Smooth muscle cell (in vitro differentiated cells): ENCODE measurements around the gene CDK17. TPM values are rescaled to one million over a fixed set of nuclear protein-coding genes. Genes with fewer than 3 reads are reported as not detected.

Experiments used
- DNase-seq: peaks from one replicate; lab custom pipeline; 2025; ENCODE audit not compliant: unreplicated experiment; lab: John Stamatoyannopoulos, UW
- H2AFZ ChIP-seq: fragments of 200-600 bp; sonication (generic); 2 replicates; pipeline ENCODE4 v1.6.0; 2016; ENCODE audit warnings: antibody characterized with exemption, low read depth, mild to moderate bottlenecking
- H3F3A ChIP-seq: fragments of 200-600 bp; sonication (generic); 2 replicates; pipeline ENCODE4 v1.6.0; 2017; ENCODE audit warnings: antibody characterized with exemption, low read depth
- H3K27ac ChIP-seq: fragments of 200-600 bp; sonication (generic); 2 replicates; pipeline ENCODE4 v1.5.1; 2016; ENCODE audit warnings: low read depth, mild to moderate bottlenecking
- H3K27me3 ChIP-seq: fragments of 200-600 bp; sonication (generic); 2 replicates; pipeline ENCODE4 v1.6.1; 2016; ENCODE audit warnings: low read depth, mild to moderate bottlenecking
- H3K36me3 ChIP-seq: fragments of 200-600 bp; sonication (generic); 2 replicates; pipeline ENCODE4 v1.5.1; 2016; ENCODE audit warnings: low read depth
- H3K4me1 ChIP-seq: fragments of 200-600 bp; sonication (generic); 2 replicates; pipeline ENCODE4 v1.5.1; 2016; ENCODE audit warnings: low read depth
- H3K4me2 ChIP-seq: fragments of 200-600 bp; sonication (generic); 2 replicates; pipeline ENCODE4 v1.6.0; 2016; ENCODE audit warnings: mild to moderate bottlenecking
- H3K4me3 ChIP-seq: fragments of 200-600 bp; sonication (generic); 2 replicates; pipeline ENCODE4 v1.5.1; 2016; ENCODE audit warnings: mild to moderate bottlenecking
- H3K79me2 ChIP-seq: fragments of 200-600 bp; sonication (generic); 2 replicates; pipeline ENCODE4 v1.6.0; 2016; ENCODE audit warnings: low read depth, mild to moderate bottlenecking
- H3K9ac ChIP-seq: fragments of 200-600 bp; sonication (generic); 2 replicates; pipeline ENCODE4 v1.6.0; 2016; ENCODE audit warnings: low read depth
- H3K9me3 ChIP-seq: fragments of 200-600 bp; sonication (generic); replicated peaks from 2 replicates; pipeline ENCODE4 v1.5.1; 2016; ENCODE audit warnings: low read depth
- H4K20me1 ChIP-seq: fragments of 200-600 bp; sonication (generic); 2 replicates; pipeline ENCODE4 v1.6.0; 2016; ENCODE audit warnings: low read depth
- WGBS: methylation state at CpG from one replicate; pipeline ENCODE4 v1.1.7; 2016; ENCODE audit warnings: low lambda C conversion rate; 5-methylcytosine and 5-hydroxymethylcytosine counted together
- polyA plus RNA-seq: library from polyadenylated mRNA; unstranded; fragments of >200 nt; fragmentation: Nextera tagmentation; extraction: Ambion mirVana; gene quantifications from 2 replicates; pipeline ENCODE4 v1.2.1, GENCODE V29; 2016
- total RNA-seq: library from RNA; depleted of rRNA; stranded (reverse); fragments of >200 nt; gene quantifications from 2 replicates; pipeline ENCODE4 v1.2.3, GENCODE V29; 2014
- TF ChIP-seq, protein P1 (sequence below): fragments of 200-600 bp; sonication (generic); IDR thresholded peaks from 2 replicates; pipeline ENCODE4 v1.5.1; 2017; ENCODE audit warnings: borderline replicate concordance, mild to moderate bottlenecking, antibody characterized with exemption; ENCODE audit not compliant: insufficient read depth, poor library complexity, severe bottlenecking

Gene CDK17
- total and polyA plus RNA-seq, 2 experiments from 2014 or later: 16.0 to 49.8 TPM

DNA sequence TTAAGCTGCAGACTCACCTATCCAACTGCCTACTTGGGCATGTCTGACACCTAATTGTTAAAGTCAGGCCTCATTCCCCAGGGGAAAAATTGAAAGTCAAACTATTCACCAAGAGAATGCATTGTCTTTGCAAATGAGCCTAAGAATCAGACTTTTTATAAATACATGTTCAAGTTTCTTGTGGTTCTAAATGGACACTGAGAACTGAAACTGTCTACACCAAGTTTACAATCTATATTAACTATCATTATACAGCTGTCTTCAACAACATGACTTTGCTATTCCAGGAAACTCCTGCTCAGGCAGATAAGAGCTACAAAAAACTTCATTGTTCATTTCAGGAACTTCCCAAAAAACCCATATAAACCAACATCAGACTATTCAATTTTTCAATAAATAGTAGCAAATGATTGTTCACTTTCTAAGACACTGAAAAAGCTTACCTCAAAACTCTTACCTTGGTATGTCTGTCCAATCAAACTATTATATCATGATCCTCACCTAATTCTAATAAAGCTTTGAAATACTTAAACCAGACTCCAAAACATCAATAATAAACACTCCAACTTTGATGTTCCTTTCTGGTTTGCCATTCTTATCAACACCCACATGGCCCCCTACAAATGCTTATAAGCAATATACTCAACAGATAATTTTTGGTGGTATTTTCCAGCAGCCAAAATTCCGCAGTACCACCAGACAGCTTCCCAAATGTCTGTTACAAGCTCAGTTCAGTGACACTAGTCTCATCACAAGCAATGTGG is 24.2 kb downstream of the CDK17 start:
- H2AFZ ChIP-seq: no peak overlapping the region
- WGBS: 56% methylated on average over 1 of the region's 1 CpG

DNA sequence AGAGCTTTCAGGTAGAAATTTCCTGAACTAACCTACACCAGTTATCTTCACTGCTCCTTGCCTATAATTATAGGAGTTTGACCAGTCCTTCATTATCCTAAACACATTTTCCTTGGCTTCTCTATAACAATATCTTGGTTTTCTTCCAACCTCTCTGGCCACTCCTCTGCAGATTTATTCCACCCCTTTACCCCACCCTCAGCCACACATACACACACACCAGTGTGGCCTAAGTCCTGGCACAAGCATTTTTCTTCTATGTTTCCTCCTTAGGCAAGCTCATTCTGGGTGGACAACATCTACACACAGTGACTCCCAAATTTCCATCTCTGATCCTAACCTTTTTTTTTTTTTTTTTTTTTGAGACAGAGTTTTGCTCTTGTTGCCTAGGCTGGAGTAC is 25.1 kb downstream of the CDK17 start:
- H3K27ac ChIP-seq: no peak overlapping the region
- H3K27me3 ChIP-seq: no peaks in the 10 kb centered on the region
- H3K4me1 ChIP-seq: peaks cover 6% of the 10 kb centered on the region
- DNase-seq: no peak
- H3K9me3 ChIP-seq: no peaks in the 10 kb centered on the region
- TF ChIP-seq, protein P1, sequence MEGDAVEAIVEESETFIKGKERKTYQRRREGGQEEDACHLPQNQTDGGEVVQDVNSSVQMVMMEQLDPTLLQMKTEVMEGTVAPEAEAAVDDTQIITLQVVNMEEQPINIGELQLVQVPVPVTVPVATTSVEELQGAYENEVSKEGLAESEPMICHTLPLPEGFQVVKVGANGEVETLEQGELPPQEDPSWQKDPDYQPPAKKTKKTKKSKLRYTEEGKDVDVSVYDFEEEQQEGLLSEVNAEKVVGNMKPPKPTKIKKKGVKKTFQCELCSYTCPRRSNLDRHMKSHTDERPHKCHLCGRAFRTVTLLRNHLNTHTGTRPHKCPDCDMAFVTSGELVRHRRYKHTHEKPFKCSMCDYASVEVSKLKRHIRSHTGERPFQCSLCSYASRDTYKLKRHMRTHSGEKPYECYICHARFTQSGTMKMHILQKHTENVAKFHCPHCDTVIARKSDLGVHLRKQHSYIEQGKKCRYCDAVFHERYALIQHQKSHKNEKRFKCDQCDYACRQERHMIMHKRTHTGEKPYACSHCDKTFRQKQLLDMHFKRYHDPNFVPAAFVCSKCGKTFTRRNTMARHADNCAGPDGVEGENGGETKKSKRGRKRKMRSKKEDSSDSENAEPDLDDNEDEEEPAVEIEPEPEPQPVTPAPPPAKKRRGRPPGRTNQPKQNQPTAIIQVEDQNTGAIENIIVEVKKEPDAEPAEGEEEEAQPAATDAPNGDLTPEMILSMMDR: no peak
- no peaks in the 10 kb centered on the region for H3F3A ChIP-seq
- no peak overlapping the region for H3K4me2 ChIP-seq
- no peaks in the 10 kb centered on the region for H3K36me3 ChIP-seq
- H2AFZ ChIP-seq: no peak overlapping the region
- no peak overlapping the region for H3K4me3 ChIP-seq
- H3K79me2 ChIP-seq: peaks cover 98% of the 10 kb centered on the region
- peaks cover 98% of the 10 kb centered on the region for H4K20me1 ChIP-seq
- no peak overlapping the region for H3K9ac ChIP-seq

More for the DNA sequence above, 24.2 kb downstream of the CDK17 start:
- H3K36me3 ChIP-seq: no peaks in the 10 kb centered on the region
- TF ChIP-seq, protein P1: no peak
- no peak overlapping the region for H3K27ac ChIP-seq
- H3F3A ChIP-seq: no peaks in the 10 kb centered on the region
- no peak overlapping the region for H3K4me3 ChIP-seq
- H3K79me2 ChIP-seq: peaks cover 98% of the 10 kb centered on the region
- no peak for DNase-seq
- H3K9me3 ChIP-seq: no peaks in the 10 kb centered on the region
- H3K27me3 ChIP-seq: no peaks in the 10 kb centered on the region
- H3K9ac ChIP-seq: no peak overlapping the region
- no peak overlapping the region for H3K4me2 ChIP-seq
- peaks cover 98% of the 10 kb centered on the region for H4K20me1 ChIP-seq
- peaks cover 6% of the 10 kb centered on the region for H3K4me1 ChIP-seq

DNA sequence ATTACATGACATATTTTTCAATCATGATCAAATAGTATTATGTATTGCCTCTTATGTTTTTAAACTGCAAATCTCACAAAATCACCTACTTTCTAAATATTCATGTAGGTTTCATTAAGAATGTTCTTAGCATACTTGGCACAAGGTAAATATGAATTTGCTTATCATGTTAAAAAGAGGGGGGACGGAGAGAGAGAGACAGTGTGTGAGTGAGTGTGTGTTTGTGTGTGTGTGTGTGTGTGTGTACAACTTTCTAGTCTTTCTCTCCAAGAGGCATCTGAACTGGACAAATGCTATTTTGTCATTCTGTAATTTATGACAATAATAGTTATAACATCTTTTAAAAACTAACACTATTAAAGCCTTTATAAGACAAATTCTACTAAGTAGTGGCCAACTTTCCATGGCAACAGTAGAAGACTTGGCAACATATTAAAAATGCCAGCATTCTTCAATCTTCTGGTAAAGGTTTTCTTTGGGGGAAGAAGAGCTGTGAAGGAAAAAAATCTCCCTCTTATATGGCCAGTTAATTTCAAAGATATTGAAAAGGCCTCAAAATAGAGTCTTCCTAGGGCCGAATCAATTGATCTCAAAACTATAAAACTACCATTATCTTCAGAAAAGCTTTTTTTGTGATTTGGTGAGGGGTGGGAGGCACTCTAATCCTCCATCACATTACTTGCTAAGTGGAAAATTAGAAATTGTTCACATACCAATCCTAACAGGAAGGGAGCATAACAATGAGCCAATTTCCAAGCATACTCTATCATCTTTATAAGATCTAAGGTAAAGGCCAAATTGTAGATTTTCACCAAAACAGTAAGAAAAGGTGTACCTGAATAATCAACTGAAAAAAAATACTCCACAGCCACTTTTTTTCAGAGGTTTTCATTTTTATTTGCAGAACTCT is 28.2 kb downstream of the CDK17 start:
- WGBS: 90% methylated on average over 2 of the region's 2 CpGs
- DNase-seq: no peak
- Histone ChIP-seq H3K9me3 (no peaks in the 10 kb centered on the region), H4K20me1 (peaks cover 97% of the 10 kb centered on the region), H3K79me2 (peaks cover 99% of the 10 kb centered on the region), H3F3A (no peaks in the 10 kb centered on the region), H3K36me3 (no peaks in the 10 kb centered on the region), H3K9ac (no peak overlapping the region), H3K27ac (no peak overlapping the region), H3K4me1 (peaks cover 6% of the 10 kb centered on the region), H3K4me2 (no peak overlapping the region), H3K27me3 (no peaks in the 10 kb centered on the region), H3K4me3 (no peak overlapping the region), H2AFZ (no peak overlapping the region)
- TF ChIP-seq, protein P1: no peak
